Panc1 (cell line): ENCODE measurements around the gene CACNA1C. TPM values are rescaled to one million over a fixed set of nuclear protein-coding genes. Genes with fewer than 3 reads are reported as not detected.

ENCODE experiments used
- ATAC-seq: fragments of 200-7000 bp; cut with Tn5 transposase; 2 replicates; pipeline ENCODE4 v1.9.1; 2020; ENCODE audit warnings: mild to moderate bottlenecking, moderate library complexity
- BruUV-seq: library from RNA; stranded (reverse); fragments of 400-500 nt; replicated peaks from 2 replicates; lab custom pipeline; 2021; lab: Mats Ljungman, UMichigan
- CTCF ChIA-PET: fragments of 300-600 bp; sonication (Branson Sonifier 250); formaldehyde crosslinking; loops from one replicate; lab custom pipeline; 2022; ENCODE audit warnings: antibody characterized with exemption; lab: Charles Lee
- POLR2A ChIA-PET: fragments of 300-600 bp; sonication (Branson Sonifier 250); formaldehyde crosslinking; loops from one replicate; lab custom pipeline; 2022; ENCODE audit warnings: antibody characterized with exemption; lab: Charles Lee
- DNase-seq: peaks from one replicate; pipeline ENCODE4 v3.0.0-alpha.2; 2010; ENCODE audit warnings: low read depth, low spot score
- H3K27ac ChIP-seq: 2 replicates; pipeline ENCODE4 v1.5.1; 2011; ENCODE audit warnings: mild to moderate bottlenecking, low read length, inconsistent platforms
- H3K27me3 ChIP-seq: fragments of 200-500 bp; sonication (Bioruptor generic); 2 replicates; pipeline ENCODE4 v1.6.0; 2014; ENCODE audit warnings: low read length, inconsistent platforms; ENCODE audit not compliant: control insufficient read depth, insufficient read depth
- H3K36me3 ChIP-seq: fragments of 200-500 bp; sonication (Bioruptor generic); 2 replicates; pipeline ENCODE4 v1.5.1; 2014; ENCODE audit warnings: inconsistent platforms, mild to moderate bottlenecking, low read length, moderate library complexity; ENCODE audit not compliant: control insufficient read depth, insufficient read depth
- H3K4me1 ChIP-seq: 2 replicates; pipeline ENCODE4 v1.5.1; 2011; ENCODE audit warnings: inconsistent platforms, mild to moderate bottlenecking, low read length, moderate library complexity; ENCODE audit not compliant: control insufficient read depth, insufficient read depth
- H3K4me3 ChIP-seq, 2 experiments: 2 replicates each; pipeline ENCODE4 v1.5.1; 2011 to 2012; ENCODE audit warnings: low read depth in 2 of 2, low read length in 2 of 2, mild to moderate bottlenecking in 2 of 2, inconsistent platforms in 1 of 2, moderate library complexity in 1 of 2
- H3K9me3 ChIP-seq: fragments of 200-500 bp; sonication (Bioruptor generic); 2 replicates; pipeline ENCODE4 v1.5.1; 2014; ENCODE audit warnings: low read depth, mild to moderate bottlenecking, inconsistent platforms, low read length, moderate library complexity; ENCODE audit not compliant: control insufficient read depth, insufficient read depth
- CTCF ChIP-seq: fragments of 450-650 bp; IDR thresholded peaks from 2 replicates; pipeline ENCODE4 v1.5.1; 2017; ENCODE audit warnings: mild to moderate bottlenecking
- POLR2AphosphoS5 ChIP-seq: IDR thresholded peaks from 2 replicates; pipeline ENCODE4 v1.6.1; 2012; ENCODE audit warnings: mild to moderate bottlenecking, low read depth, low read length, moderate library complexity
- SIN3A ChIP-seq: IDR thresholded peaks from 2 replicates; pipeline ENCODE4 v1.6.1; 2012; ENCODE audit warnings: low read depth, mild to moderate bottlenecking, low read length, moderate library complexity, borderline replicate concordance; ENCODE audit not compliant: insufficient read depth
- TCF7L2 ChIP-seq: IDR thresholded peaks from 2 replicates; pipeline ENCODE4 v1.6.1; 2011; ENCODE audit warnings: mild to moderate bottlenecking, low read depth, low read length, inconsistent platforms
- in situ Hi-C: cut with HindIII; loops from 2 replicates; pipeline ENCODE4 v1.10.0; 2016; ENCODE audit warnings: low sequenced_read_pairs, low pct_unique_long_range_greater_than_20kb
- intact Hi-C: fragments of 100-400 bp; cut with micrococcal nuclease; formaldehyde crosslinking; loops from one replicate; pipeline ENCODE4 v1.10.0; 2022; ENCODE audit not compliant: unreplicated experiment
- total RNA-seq: library from RNA; stranded (reverse); gene quantifications from one replicate; pipeline ENCODE4 v1.2.1, GENCODE V29; 2021; ENCODE audit not compliant: unreplicated experiment
- TF ChIP-seq, protein P1 (sequence below), 2 experiments: IDR thresholded peaks; 2 replicates each; pipeline ENCODE4 v1.6.1; 2011 to 2012; ENCODE audit warnings: low read depth in 2 of 2, control low read depth in 1 of 2, low read length in 1 of 2, mild to moderate bottlenecking in 1 of 2, moderate library complexity in 1 of 2; ENCODE audit not compliant: insufficient read depth in 1 of 2

The CACNA1C gene
- total RNA-seq, 1 experiment from 2014 or later = 0.03 TPM

GRCh38 chr12:2593045-2593444, 540.3 kb downstream of the CACNA1C start:
- Histone ChIP-seq H3K9me3 (no peaks in the 10 kb centered on the region; the same call in 1 of the 2 replicates), H3K27me3 (no peaks in the 10 kb centered on the region; the same call in 1 of the 2 replicates), H3K4me3 (no peak overlapping the region), H3K4me1 (no peaks in the 10 kb centered on the region), H3K36me3 (no peaks in the 10 kb centered on the region), H3K27ac (no peak overlapping the region)
- in situ Hi-C loops (no loop called here), intact Hi-C loops (no loop called here)
- ATAC-seq (no peak), DNase-seq (no peak)
- TF ChIP-seq, protein P1, sequence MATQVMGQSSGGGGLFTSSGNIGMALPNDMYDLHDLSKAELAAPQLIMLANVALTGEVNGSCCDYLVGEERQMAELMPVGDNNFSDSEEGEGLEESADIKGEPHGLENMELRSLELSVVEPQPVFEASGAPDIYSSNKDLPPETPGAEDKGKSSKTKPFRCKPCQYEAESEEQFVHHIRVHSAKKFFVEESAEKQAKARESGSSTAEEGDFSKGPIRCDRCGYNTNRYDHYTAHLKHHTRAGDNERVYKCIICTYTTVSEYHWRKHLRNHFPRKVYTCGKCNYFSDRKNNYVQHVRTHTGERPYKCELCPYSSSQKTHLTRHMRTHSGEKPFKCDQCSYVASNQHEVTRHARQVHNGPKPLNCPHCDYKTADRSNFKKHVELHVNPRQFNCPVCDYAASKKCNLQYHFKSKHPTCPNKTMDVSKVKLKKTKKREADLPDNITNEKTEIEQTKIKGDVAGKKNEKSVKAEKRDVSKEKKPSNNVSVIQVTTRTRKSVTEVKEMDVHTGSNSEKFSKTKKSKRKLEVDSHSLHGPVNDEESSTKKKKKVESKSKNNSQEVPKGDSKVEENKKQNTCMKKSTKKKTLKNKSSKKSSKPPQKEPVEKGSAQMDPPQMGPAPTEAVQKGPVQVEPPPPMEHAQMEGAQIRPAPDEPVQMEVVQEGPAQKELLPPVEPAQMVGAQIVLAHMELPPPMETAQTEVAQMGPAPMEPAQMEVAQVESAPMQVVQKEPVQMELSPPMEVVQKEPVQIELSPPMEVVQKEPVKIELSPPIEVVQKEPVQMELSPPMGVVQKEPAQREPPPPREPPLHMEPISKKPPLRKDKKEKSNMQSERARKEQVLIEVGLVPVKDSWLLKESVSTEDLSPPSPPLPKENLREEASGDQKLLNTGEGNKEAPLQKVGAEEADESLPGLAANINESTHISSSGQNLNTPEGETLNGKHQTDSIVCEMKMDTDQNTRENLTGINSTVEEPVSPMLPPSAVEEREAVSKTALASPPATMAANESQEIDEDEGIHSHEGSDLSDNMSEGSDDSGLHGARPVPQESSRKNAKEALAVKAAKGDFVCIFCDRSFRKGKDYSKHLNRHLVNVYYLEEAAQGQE (IDR thresholded peaks at IDR 0.05; ENCODE audit: insufficient read depth in 1 of 2, low read depth in 2 of 2, low read length in 1 of 2) = no peak
- no peak for TF ChIP-seq TCF7L2
- TF ChIP-seq SIN3A = no peak
- no peak for TF ChIP-seq POLR2AphosphoS5
- no peak for TF ChIP-seq CTCF
- POLR2A ChIA-PET = no interaction called here
- no TSS peak for BruUV-seq
- CTCF ChIA-PET = no interaction called here

- no peaks in the 10 kb centered on the region for H3K4me1 ChIP-seq
- H3K27me3 ChIP-seq = no peaks in the 10 kb centered on the region; the same call in 1 of the 2 replicates
- no peak overlapping the region for H3K4me3 ChIP-seq
- DNase-seq (no peak), ATAC-seq (no peak)
- intact Hi-C loops (no loop called here), in situ Hi-C loops (no loop called here)
- H3K9me3 ChIP-seq = no peaks in the 10 kb centered on the region; the same call in 1 of the 2 replicates
- no TSS peak for BruUV-seq
- no peak overlapping the region for H3K27ac ChIP-seq
- POLR2A ChIA-PET = no interaction called here
- CTCF ChIA-PET = no interaction called here
- no peaks in the 10 kb centered on the region for H3K36me3 ChIP-seq
- TF ChIP-seq CTCF (no peak), TCF7L2 (no peak), POLR2AphosphoS5 (no peak), SIN3A (no peak)
- TF ChIP-seq, protein P1 (IDR thresholded peaks at IDR 0.05; ENCODE audit: insufficient read depth in 1 of 2, low read depth in 2 of 2, low read length in 1 of 2) = no peak
Observed at GRCh38 chr12:2596441-2596840, 543.7 kb downstream of the CACNA1C start.
